WTC11 (cell line): ENCODE data around the gene ZFYVE28. TPM values are rescaled to one million over a fixed set of nuclear protein-coding genes. Genes with fewer than 3 reads are reported as not detected.

Experiments
- ATAC-seq: fragments of 200-7000 bp; cut with Tn5 transposase; 2 replicates; pipeline ENCODE4 v1.10.0; 2021; ENCODE audit warnings: mild to moderate bottlenecking, moderate library complexity
- CTCF ChIA-PET: fragments of 300-600 bp; sonication (Branson Sonifier 250); formaldehyde crosslinking; loops from one replicate; lab custom pipeline; 2021; ENCODE audit warnings: antibody characterized with exemption; lab: Charles Lee
- POLR2A ChIA-PET: fragments of 350-600 bp; sonication (Branson Sonifier 250); formaldehyde crosslinking; loops from one replicate; lab custom pipeline; 2021; ENCODE audit warnings: antibody characterized with exemption; lab: Charles Lee
- DNase-seq: peaks from one replicate; pipeline ENCODE4 v3.0.0; 2021; ENCODE audit warnings: low spot score
- H3K27ac Mint-ChIP-seq: 2 replicates; pipeline ENCODE4 v1.8.0; 2021; ENCODE audit warnings: mixed read lengths
- H3K27me3 Mint-ChIP-seq: 2 replicates; pipeline ENCODE4 v1.8.0; 2021; ENCODE audit warnings: low read depth, mild to moderate bottlenecking, moderate library complexity, mixed read lengths
- H3K36me3 Mint-ChIP-seq: 2 replicates; pipeline ENCODE4 v1.8.0; 2021; ENCODE audit warnings: mixed read lengths
- H3K4me1 Mint-ChIP-seq: 2 replicates; pipeline ENCODE4 v1.8.0; 2022; ENCODE audit warnings: mixed read lengths
- H3K4me3 Mint-ChIP-seq: 2 replicates; pipeline ENCODE4 v1.8.0; 2021; ENCODE audit warnings: mild to moderate bottlenecking, moderate library complexity, mixed read lengths
- H3K9me3 Mint-ChIP-seq: 2 replicates; pipeline ENCODE4 v1.8.0; 2021; ENCODE audit warnings: mixed read lengths
- ATF3 ChIP-seq: sonication (generic); formaldehyde crosslinking; conservative IDR thresholded peaks from 2 replicates; pipeline ENCODE4 v1.8.1; 2022; ENCODE audit warnings: mild to moderate bottlenecking, missing genetic modification reagents
- ATF6 ChIP-seq: sonication (generic); formaldehyde crosslinking; IDR thresholded peaks from 2 replicates; pipeline ENCODE4 v1.8.1; 2023; ENCODE audit warnings: mild to moderate bottlenecking, missing genetic modification reagents
- CREM ChIP-seq: sonication (generic); formaldehyde crosslinking; IDR thresholded peaks from 2 replicates; pipeline ENCODE4 v1.8.1; 2022; ENCODE audit warnings: mild to moderate bottlenecking, missing genetic modification reagents, moderate library complexity
- GTF2I ChIP-seq: fragments of 250-450 bp; sonication (Bioruptor Pico); conservative IDR thresholded peaks from 2 replicates; pipeline ENCODE4 v1.4.0; 2021; ENCODE audit warnings: mild to moderate bottlenecking
- HMGXB4 ChIP-seq: sonication (generic); formaldehyde crosslinking; IDR thresholded peaks from 2 replicates; pipeline ENCODE4 v1.8.1; 2023; ENCODE audit warnings: mild to moderate bottlenecking, moderate library complexity, missing genetic modification reagents
- JAZF1 ChIP-seq: fragments of 250-450 bp; sonication (Bioruptor Pico); IDR thresholded peaks from 2 replicates; pipeline ENCODE4 v1.9.0; 2021; ENCODE audit warnings: moderate library complexity, mild to moderate bottlenecking, inconsistent platforms
- JUN ChIP-seq: sonication (generic); formaldehyde crosslinking; IDR thresholded peaks from 2 replicates; pipeline ENCODE4 v1.8.0; 2023; ENCODE audit warnings: mild to moderate bottlenecking, missing genetic modification reagents
- OVOL2 ChIP-seq: fragments of 250-450 bp; sonication (Bioruptor Pico); IDR thresholded peaks from 2 replicates; pipeline ENCODE4 v1.9.0; 2021; ENCODE audit warnings: mild to moderate bottlenecking, borderline replicate concordance
- SMAD4 ChIP-seq: sonication (generic); formaldehyde crosslinking; IDR thresholded peaks from 2 replicates; pipeline ENCODE4 v1.8.0; 2022; ENCODE audit warnings: mild to moderate bottlenecking, missing genetic modification reagents
- TP53 ChIP-seq: sonication (generic); formaldehyde crosslinking; IDR thresholded peaks from 2 replicates; pipeline ENCODE4 v1.8.1; 2023; ENCODE audit warnings: mild to moderate bottlenecking, missing genetic modification reagents
- ZNF121 ChIP-seq: sonication (generic); formaldehyde crosslinking; IDR thresholded peaks from 2 replicates; pipeline ENCODE4 v1.8.0; 2023; ENCODE audit warnings: missing genetic modification reagents
- ZNF396 ChIP-seq: fragments of 250-450 bp; sonication (Bioruptor Pico); IDR thresholded peaks from 2 replicates; pipeline ENCODE4 v1.8.0; 2021; ENCODE audit warnings: mild to moderate bottlenecking, moderate library complexity, borderline replicate concordance
- total RNA-seq: library from RNA; stranded (reverse); gene quantifications from 3 replicates; pipeline ENCODE4 v1.2.3, GENCODE V29; 2021
- TF ChIP-seq, protein P1 (sequence below): sonication (generic); formaldehyde crosslinking; IDR thresholded peaks from 2 replicates; pipeline ENCODE4 v1.8.1; 2022; ENCODE audit warnings: missing genetic modification reagents, borderline replicate concordance
- TF ChIP-seq, protein P2 (sequence below): sonication (generic); formaldehyde crosslinking; IDR thresholded peaks from 2 replicates; pipeline ENCODE4 v1.8.0; 2023; ENCODE audit warnings: mild to moderate bottlenecking, missing genetic modification reagents

The ZFYVE28 gene
- total RNA-seq, 1 experiment from 2014 or later: 7.8 TPM

DNA sequence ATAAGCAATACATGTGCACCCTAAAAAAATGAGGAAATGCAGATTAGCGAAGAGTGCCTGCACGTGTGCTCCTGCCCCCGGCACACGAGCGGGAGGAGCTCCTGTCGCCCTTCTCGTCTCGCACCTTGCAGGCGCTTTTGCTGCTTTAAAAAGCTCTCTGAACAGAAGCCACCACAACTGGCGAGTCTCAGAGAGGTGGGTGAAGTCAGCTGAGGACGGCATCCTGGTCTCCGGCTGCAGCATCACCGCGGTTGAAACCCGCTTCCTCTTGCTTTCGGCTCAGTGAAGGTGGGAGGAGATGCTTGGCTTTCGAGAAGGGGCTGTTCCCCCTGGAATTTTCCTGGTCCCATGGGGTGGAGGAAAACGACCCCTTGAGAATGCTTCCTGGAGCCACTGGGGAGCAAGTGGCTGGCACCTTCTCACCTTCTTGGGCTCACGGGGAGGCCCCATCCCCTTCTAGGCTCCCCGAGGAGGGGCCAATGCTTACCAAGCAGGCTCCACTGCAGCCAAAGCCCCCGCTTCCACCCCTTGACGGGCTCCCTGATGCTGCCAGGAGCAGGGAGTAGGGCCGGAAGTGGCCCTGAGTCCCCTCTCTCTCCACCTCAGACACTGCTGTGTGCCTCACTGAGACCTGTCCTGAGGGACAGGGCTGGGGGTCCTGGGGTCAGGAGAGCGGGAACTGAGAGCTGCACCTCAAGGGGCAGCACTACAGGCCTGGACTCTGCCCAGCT is 127.3 kb downstream of the ZFYVE28 start:
- Mint-ChIP-seq H3K27me3 (no peaks in the 10 kb centered on the region), H3K4me3 (no peak overlapping the region), H3K27ac (no peak overlapping the region), H3K9me3 (peaks cover 8% of the 10 kb centered on the region), H3K4me1 (peaks cover 4% of the 10 kb centered on the region), H3K36me3 (peaks cover 2% of the 10 kb centered on the region; the same call in 1 of the 2 replicates)
- TF ChIP-seq JAZF1 (CRISPR knock-in tag) (no peak), GTF2I (CRISPR knock-in tag) (no peak), OVOL2 (no peak), SMAD4 (CRISPR knock-in tag) (no peak), ZNF396 (CRISPR knock-in tag) (no peak), TP53 (CRISPR knock-in tag) (no peak), HMGXB4 (CRISPR knock-in tag) (no peak)
- TF ChIP-seq, protein P1, sequence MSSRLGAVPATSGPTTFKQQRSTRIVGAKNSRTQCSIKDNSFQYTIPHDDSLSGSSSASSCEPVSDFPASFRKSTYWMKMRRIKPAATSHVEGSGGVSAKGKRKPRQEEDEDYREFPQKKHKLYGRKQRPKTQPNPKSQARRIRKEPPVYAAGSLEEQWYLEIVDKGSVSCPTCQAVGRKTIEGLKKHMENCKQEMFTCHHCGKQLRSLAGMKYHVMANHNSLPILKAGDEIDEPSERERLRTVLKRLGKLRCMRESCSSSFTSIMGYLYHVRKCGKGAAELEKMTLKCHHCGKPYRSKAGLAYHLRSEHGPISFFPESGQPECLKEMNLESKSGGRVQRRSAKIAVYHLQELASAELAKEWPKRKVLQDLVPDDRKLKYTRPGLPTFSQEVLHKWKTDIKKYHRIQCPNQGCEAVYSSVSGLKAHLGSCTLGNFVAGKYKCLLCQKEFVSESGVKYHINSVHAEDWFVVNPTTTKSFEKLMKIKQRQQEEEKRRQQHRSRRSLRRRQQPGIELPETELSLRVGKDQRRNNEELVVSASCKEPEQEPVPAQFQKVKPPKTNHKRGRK: no peak
- DNase-seq (no peak), ATAC-seq (no peak)
- POLR2A ChIA-PET: no interaction called here
- CTCF ChIA-PET: interaction anchor here (1.0 to 2.2 kb wide), 4 partner anchors 22 to 150 kb away, joined by 3 to 8 read pairs (median 5); no protein-coding TSS in a partner anchor

GRCh38 chr4:2290488-2290887 is 128.0 kb downstream of the ZFYVE28 start:
- no peak overlapping the region for H3K4me3 Mint-ChIP-seq
- no peak for TF ChIP-seq JUN (CRISPR knock-in tag)
- no peak for TF ChIP-seq ATF3 (CRISPR knock-in tag)
- TF ChIP-seq ZNF121 (CRISPR knock-in tag): no peak
- TF ChIP-seq CREM (CRISPR knock-in tag): no peak
- TF ChIP-seq, protein P2, sequence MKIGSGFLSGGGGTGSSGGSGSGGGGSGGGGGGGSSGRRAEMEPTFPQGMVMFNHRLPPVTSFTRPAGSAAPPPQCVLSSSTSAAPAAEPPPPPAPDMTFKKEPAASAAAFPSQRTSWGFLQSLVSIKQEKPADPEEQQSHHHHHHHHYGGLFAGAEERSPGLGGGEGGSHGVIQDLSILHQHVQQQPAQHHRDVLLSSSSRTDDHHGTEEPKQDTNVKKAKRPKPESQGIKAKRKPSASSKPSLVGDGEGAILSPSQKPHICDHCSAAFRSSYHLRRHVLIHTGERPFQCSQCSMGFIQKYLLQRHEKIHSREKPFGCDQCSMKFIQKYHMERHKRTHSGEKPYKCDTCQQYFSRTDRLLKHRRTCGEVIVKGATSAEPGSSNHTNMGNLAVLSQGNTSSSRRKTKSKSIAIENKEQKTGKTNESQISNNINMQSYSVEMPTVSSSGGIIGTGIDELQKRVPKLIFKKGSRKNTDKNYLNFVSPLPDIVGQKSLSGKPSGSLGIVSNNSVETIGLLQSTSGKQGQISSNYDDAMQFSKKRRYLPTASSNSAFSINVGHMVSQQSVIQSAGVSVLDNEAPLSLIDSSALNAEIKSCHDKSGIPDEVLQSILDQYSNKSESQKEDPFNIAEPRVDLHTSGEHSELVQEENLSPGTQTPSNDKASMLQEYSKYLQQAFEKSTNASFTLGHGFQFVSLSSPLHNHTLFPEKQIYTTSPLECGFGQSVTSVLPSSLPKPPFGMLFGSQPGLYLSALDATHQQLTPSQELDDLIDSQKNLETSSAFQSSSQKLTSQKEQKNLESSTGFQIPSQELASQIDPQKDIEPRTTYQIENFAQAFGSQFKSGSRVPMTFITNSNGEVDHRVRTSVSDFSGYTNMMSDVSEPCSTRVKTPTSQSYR: no peak
- TF ChIP-seq HMGXB4 (CRISPR knock-in tag): no peak
- no peak for TF ChIP-seq ATF6 (CRISPR knock-in tag)
- ATAC-seq: no peak
- ChIA-PET CTCF (interaction anchor here (1.4 to 2.2 kb wide), 3 partner anchors 21 to 151 kb away, joined by 5 to 8 read pairs (median 5); no protein-coding TSS in a partner anchor), POLR2A (no interaction called here)
- H3K27ac Mint-ChIP-seq: no peak overlapping the region
- H3K9me3 Mint-ChIP-seq: peaks cover 8% of the 10 kb centered on the region
- peaks cover under 1% of the 10 kb centered on the region for H3K4me1 Mint-ChIP-seq
- no peaks in the 10 kb centered on the region for H3K27me3 Mint-ChIP-seq
- H3K36me3 Mint-ChIP-seq: peaks cover 2% of the 10 kb centered on the region; the same call in 1 of the 2 replicates
- DNase-seq: no peak
